Right lobe of liver (tissue), 6 donors: ENCODE data around the gene LGMN. TPM values are rescaled to one million over a fixed set of nuclear protein-coding genes. Genes with fewer than 3 reads are reported as not detected.

Experiments used
- ATAC-seq, 4 donors: fragments of 200-7000 bp; cut with Tn5 transposase; one replicate each; pipeline ENCODE4 v1.9.1; 2020; ENCODE audit warnings: mild to moderate bottlenecking in 4 of 4, moderate library complexity in 4 of 4
- DNase-seq, 3 donors: peaks; one replicate each; pipeline ENCODE4 v3.0.0-alpha.2; 2020
- H3K27ac ChIP-seq, 3 donors: fragments of 200-600 bp; one replicate each; pipeline ENCODE4 v1.8.0; 2022
- H3K27me3 ChIP-seq, 2 donors: fragments of 200-600 bp; one replicate each; pipeline ENCODE4 v1.8.0; 2022
- H3K36me3 ChIP-seq, 4 donors: fragments of 200-600 bp; sonication (generic) in 1 of 4; one replicate each; pipeline versions ENCODE4 v1.5.1 to v1.8.0; 2017 to 2022; ENCODE audit warnings: control low read depth in 1 of 4
- H3K4me1 ChIP-seq, 4 donors: fragments of 200-600 bp; sonication (generic) in 1 of 4; one replicate each; pipeline versions ENCODE4 v1.5.1 to v1.8.0; 2017 to 2022; ENCODE audit warnings: control low read depth in 1 of 4
- H3K4me3 ChIP-seq, 3 donors: fragments of 200-600 bp; one replicate each; pipeline ENCODE4 v1.8.0; 2022
- H3K9me3 ChIP-seq, 4 donors: fragments of 200-600 bp; sonication (generic) in 1 of 4; one replicate each; pipeline versions ENCODE4 v1.5.1 to v1.8.0; 2017 to 2022; ENCODE audit warnings: control low read depth in 1 of 4
- CTCF ChIP-seq, 4 donors: fragments of 200-600 bp in 3 of 4; fragments of 450-650 bp in 1 of 4; IDR thresholded peaks; one replicate each; pipeline versions ENCODE4 v1.5.1 to v1.8.0; 2016 to 2022; ENCODE audit warnings: antibody characterized with exemption in 4 of 4, mild to moderate bottlenecking in 2 of 4
- POLR2A ChIP-seq: fragments of 450-650 bp; IDR thresholded peaks from one replicate; pipeline ENCODE4 v1.6.1; 2017; ENCODE audit warnings: antibody characterized with exemption, mild to moderate bottlenecking
- WGBS: methylation state at CpG from one replicate; pipeline ENCODE4 v1.1.6; 2018; ENCODE audit warnings: low coverage, low lambda C conversion rate; ENCODE audit not compliant: insufficient coverage; ENCODE audit errors: missing lambda C conversion rate; 5-methylcytosine and 5-hydroxymethylcytosine counted together
- intact Hi-C, 2 donors: fragments of 100-400 bp; cut with DNase I; formaldehyde crosslinking; loops; one replicate each; pipeline versions ENCODE4 v1.11.2 to v1.14.1; 2022
- total RNA-seq, 6 experiments: library from RNA; depleted of rRNA in 2 of 6; stranded (reverse); fragments of >200 nt in 2 of 6; fragmentation: NEBNext Ultra II Directional in 3 of 6; extraction: Animal tissue kit (Norgen Biotek cat#: 25700) in 3 of 6; gene quantifications; one replicate each; pipeline versions ENCODE4 v1.1.0 to v1.2.4, GENCODE V29; 2016 to 2023
- donor health status: DM: no; HTN: yes; CAD: no.
- donor health status: DM: no; HTN: no; CAD: no.
- donor health status: DM: no; HTN: no; CAD: no.
- donor health status: DM: no; HTN: yes; CAD: no.
- donor health status: DM: no; HTN: yes; CAD: no.

LGMN gene
- total RNA-seq, 6 experiments from 2014 or later, result 39.6 to 111 (median 49.3) TPM

GRCh38 chr14:92668276-92668973 is 80.0 kb downstream of the LGMN start:
- 19% methylated on average over 1 of the region's 4 CpGs for WGBS
- Histone ChIP-seq H3K4me1 (no peaks in the 10 kb centered on the region), H3K9me3 (no peaks in the 10 kb centered on the region), H3K27me3 (no peaks in the 10 kb centered on the region), H3K27ac (no peak overlapping the region), H3K36me3 (peaks cover 0 to 7% (median 0%) of the 10 kb centered on the region in 4 donors), H3K4me3 (no peak overlapping the region)
- intact Hi-C loops, result no loop called here
- TF ChIP-seq POLR2A (no peak), CTCF (IDR thresholded peaks at IDR 0.05) (no peak)
- peak in 1 of 3 donors; percentile 10 for DNase-seq
- no peak for ATAC-seq

GRCh38 chr14:92666251-92666650 is 82.2 kb downstream of the LGMN start:
- Histone ChIP-seq H3K27ac (no peak overlapping the region), H3K4me3 (no peak overlapping the region), H3K27me3 (no peaks in the 10 kb centered on the region), H3K9me3 (no peaks in the 10 kb centered on the region), H3K4me1 (no peaks in the 10 kb centered on the region), H3K36me3 (peaks cover 0 to 7% (median 0%) of the 10 kb centered on the region in 4 donors)
- DNase-seq (no peak), ATAC-seq (no peak)
- no peak for TF ChIP-seq CTCF (IDR thresholded peaks at IDR 0.05)
- no peak for TF ChIP-seq POLR2A
- 84% methylated on average over 3 of the region's 9 CpGs for WGBS
- intact Hi-C loops, result no loop called here

DNA sequence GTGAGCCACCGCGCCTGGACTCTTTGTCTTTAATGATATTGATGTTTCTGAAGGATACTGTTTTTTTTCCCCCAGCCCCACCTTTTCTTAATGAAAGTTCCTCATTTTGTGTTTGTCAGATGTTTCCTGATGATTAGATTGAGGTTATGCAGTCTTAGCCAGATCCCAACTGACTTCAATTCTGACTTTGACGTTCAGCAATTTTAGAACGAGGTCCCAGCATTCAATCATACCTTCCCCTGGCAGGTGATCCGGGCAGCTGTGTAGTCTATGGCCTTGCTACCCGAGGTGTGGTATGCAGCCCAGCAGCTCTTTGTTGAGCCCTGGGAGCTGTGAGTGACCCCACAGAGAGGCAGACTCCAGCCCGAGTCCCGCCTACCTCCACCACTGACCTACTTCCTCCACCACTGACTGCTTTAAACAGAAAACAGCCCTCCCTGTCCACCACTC is 82.7 kb downstream of the LGMN start:
- TF ChIP-seq POLR2A (no peak), CTCF (IDR thresholded peaks at IDR 0.05) (no peak)
- peaks cover 0 to 12% (median 2%) of the 10 kb centered on the region in 4 donors for H3K36me3 ChIP-seq
- H3K27ac ChIP-seq, result no peak overlapping the region
- intact Hi-C loops, result no loop called here
- WGBS, result 72% methylated on average over 5 of the region's 8 CpGs
- H3K27me3 ChIP-seq, result no peaks in the 10 kb centered on the region
- H3K4me3 ChIP-seq, result no peak overlapping the region
- H3K9me3 ChIP-seq, result no peaks in the 10 kb centered on the region
- no peaks in the 10 kb centered on the region for H3K4me1 ChIP-seq
- ATAC-seq, result peak; percentile 31 to 69 (median 44)
- DNase-seq, result no peak

DNA sequence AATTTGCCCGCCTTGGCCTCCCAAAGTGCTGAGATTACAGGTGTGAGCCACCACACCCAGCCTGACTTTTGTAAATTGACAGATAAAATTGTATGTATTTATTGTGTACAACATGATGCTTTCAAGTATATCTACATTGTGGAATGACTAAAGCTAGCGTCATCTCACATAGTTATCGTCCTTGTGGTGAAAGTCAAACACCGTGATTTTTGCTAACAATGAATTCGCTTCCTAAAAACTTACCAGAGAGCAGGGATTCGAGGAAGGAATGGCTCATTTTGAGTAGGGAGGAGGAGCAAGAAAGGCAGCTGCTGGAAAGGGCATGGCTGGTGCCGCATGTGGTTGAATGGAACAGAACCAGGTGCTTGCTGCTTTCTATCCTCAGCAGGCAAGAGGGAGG is 85.4 kb downstream of the LGMN start:
- Histone ChIP-seq H3K4me1 (no peaks in the 10 kb centered on the region), H3K36me3 (peaks cover 0 to 18% (median 7%) of the 10 kb centered on the region in 4 donors), H3K27me3 (no peaks in the 10 kb centered on the region), H3K4me3 (no peak overlapping the region), H3K9me3 (no peaks in the 10 kb centered on the region), H3K27ac (no peak overlapping the region)
- intact Hi-C loops, result no loop called here
- 89% methylated on average over 7 of the region's 7 CpGs for WGBS
- ATAC-seq (no peak), DNase-seq (no peak)
- no peak for TF ChIP-seq CTCF (IDR thresholded peaks at IDR 0.05)
- TF ChIP-seq POLR2A, result no peak
